Mesodermal cell (in vitro differentiated cells): ENCODE data around the gene MED12L.

Experiments used
- H3K27ac ChIP-seq: 2 replicates; pipeline ENCODE4 v1.7.0; 2013; ENCODE audit warnings: mild to moderate bottlenecking, low read depth, low read length, moderate library complexity; ENCODE audit not compliant: severe bottlenecking
- H3K36me3 ChIP-seq: 2 replicates; pipeline ENCODE4 v1.7.1; 2013; ENCODE audit warnings: mild to moderate bottlenecking, low read length, moderate library complexity; ENCODE audit not compliant: control insufficient read depth, insufficient read depth
- H3K4me1 ChIP-seq: one replicate; pipeline ENCODE4 v1.7.1; 2013; ENCODE audit warnings: mild to moderate bottlenecking, low read length; ENCODE audit not compliant: insufficient read depth, control insufficient read depth, poor library complexity, severe bottlenecking
- H3K4me3 ChIP-seq: 2 replicates; pipeline ENCODE4 v1.7.0; 2013; ENCODE audit warnings: low read length, control low read depth, mild to moderate bottlenecking; ENCODE audit not compliant: insufficient read depth, poor library complexity, severe bottlenecking; ENCODE audit errors: extremely low read depth
- H3K9me3 ChIP-seq: 2 replicates; pipeline ENCODE4 v1.7.1; 2013; ENCODE audit warnings: mild to moderate bottlenecking, low read length, moderate library complexity; ENCODE audit not compliant: control insufficient read depth
- WGBS, 2 experiments: methylation state at CpG; one replicate each; pipeline ENCODE4 v1.1.5; 2013; ENCODE audit warnings: missing lambda C conversion rate in 2 of 2; ENCODE audit not compliant: insufficient coverage in 2 of 2; 5-methylcytosine and 5-hydroxymethylcytosine counted together

Gene MED12L

DNA sequence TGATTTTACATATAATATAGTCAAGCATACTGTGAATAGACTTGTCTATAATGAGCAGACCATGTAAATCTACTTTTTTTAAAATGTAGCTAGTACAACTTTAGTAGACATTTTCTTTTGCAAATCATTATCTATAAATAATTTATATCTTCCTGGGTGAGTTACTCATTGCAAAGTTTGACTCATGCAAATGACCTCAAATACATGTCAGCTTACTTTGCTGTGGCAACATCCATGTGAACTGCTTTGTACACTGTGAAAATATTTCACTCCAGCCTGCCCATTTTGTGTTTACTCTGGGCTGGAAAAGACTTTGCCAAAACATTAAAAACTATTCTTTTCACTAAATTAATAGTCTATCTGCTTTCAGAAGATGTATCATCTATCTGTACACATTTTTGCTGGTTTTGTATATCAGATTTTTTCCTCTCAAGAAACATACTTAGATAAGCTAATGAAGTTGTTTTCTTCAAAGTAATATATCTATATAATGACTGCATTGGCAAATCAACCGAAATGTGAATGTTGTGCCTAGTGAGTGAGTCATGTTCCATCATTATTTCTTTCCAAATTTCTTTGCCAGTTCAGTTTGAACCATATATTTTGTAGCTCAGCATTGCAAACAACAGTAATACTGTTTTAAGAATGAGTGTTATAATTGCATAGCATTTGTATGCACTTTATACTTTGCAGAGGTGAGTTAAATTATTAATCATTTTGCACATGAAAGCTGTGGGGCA lies 348.9 kb downstream of the MED12L start:
- H3K36me3 ChIP-seq, result no peaks in the 10 kb centered on the region
- H3K4me3 ChIP-seq, result no peak overlapping the region
- H3K27ac ChIP-seq, result no peak overlapping the region
- H3K9me3 ChIP-seq, result no peaks in the 10 kb centered on the region
- no peaks in the 10 kb centered on the region for H3K4me1 ChIP-seq
- no CpG with 5 or more reads among the region's 1 CpG for WGBS, 2 experiments

DNA sequence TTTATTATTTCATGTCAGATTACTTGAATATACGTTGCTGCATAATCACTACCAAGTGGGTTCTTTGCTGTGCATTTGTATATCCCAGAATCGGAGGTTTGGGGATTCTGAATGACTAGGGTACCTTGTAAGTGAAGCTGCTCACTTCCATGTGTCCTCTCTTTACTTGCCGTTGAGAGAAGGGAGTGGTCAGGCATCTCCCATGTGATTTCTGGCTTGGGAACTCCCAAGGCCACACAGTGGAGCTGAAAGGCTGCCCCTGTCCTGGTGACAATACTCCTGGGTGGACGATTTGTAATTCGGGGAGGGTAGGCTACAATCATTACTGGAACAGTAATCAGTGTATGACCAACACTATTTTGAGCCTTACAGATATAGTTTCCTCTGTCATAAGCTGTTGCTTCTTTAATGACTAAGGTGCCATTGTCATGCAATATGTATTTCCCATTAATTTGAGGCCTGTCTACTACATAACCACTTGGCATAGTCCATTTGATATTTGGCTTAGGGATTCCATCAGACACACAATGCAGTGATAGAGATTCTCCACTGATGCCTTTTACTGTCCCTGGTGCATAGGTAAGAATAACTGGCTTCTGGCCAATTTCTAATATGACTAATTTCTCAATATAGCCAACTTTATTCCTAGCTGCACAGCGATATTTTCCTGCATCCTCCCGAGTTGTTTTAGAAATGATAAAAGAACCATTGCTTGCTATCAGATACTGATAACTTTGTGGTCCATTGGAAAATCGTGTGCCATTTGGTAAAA lies 351.4 kb downstream of the MED12L start:
- Histone ChIP-seq H3K36me3 (no peaks in the 10 kb centered on the region), H3K4me1 (no peaks in the 10 kb centered on the region), H3K27ac (no peak overlapping the region), H3K4me3 (no peak overlapping the region), H3K9me3 (no peaks in the 10 kb centered on the region)
- WGBS, 2 experiments, result 90 to 96% methylated on average over 4 to 7 of the region's 8 CpGs

DNA sequence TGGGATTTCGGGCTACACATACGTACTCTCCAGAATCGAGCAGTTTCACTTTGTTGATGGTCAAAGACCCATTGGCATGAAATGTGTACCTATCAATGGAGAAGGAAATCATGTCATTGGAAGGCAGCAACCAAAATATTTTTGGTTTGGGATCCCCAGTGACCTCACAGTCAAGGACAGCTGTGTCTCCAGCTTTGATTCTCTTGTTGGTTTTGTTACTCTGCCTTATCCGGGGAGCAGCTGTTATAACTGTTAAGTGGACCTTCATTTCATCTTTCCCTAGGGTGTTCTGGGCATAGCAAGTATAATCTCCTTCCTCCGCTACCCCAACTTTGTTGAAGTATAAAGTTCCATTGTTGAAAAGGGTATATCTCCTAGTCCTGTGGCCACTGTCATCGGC lies 352.4 kb downstream of the MED12L start:
- H3K4me3 ChIP-seq, result no peak overlapping the region
- no peaks in the 10 kb centered on the region for H3K36me3 ChIP-seq
- H3K27ac ChIP-seq, result no peak overlapping the region
- H3K4me1 ChIP-seq, result no peaks in the 10 kb centered on the region
- no peaks in the 10 kb centered on the region for H3K9me3 ChIP-seq
- WGBS, 2 experiments, result 92 to 96% methylated on average over 5 to 6 of the region's 6 CpGs

DNA sequence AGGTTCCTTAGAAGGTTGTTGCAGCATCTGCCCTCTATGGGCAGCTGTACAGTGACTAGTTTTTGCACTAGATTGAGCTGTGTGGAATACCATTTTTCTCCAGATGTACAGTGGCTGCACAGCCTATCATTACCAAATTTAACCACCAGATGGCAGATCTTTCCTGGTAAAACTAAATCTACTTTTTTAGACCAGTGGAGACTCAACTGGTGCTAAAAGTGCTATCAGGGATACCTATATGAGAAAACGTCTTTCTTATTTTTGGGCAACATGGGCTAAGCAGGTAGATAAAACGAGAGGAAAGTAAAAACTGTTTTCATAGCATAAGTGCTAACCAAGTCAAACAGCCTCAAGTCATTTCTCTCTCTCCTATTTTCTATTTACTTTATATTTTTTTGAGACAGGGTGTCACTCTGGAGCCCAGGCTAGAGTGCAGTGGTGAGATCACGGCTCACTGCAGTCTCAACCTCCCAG lies 354.2 kb downstream of the MED12L start:
- Histone ChIP-seq H3K27ac (no peak overlapping the region), H3K9me3 (no peaks in the 10 kb centered on the region), H3K4me3 (no peak overlapping the region), H3K36me3 (no peaks in the 10 kb centered on the region), H3K4me1 (no peaks in the 10 kb centered on the region)
- 44 to 89% methylated on average over 1 to 2 of the region's 3 CpGs for WGBS, 2 experiments

DNA sequence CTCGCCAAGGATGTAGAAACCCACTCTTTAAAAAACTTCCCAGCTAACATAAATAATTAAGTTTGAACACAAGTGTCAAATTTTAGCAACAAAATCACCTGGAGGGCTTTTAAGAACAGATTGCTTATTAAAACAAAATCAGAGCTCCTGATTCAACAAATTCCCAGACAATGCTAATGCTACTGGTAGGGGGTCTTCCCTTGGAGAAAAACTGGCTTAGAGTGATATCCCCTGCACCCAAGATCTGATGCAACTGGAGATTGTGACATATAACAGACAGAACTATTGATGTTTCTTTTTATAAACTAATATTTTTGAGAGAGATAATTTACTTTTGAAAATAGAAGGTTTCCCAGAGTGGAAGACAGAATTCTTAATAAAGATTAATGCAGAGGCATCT lies 355.5 kb downstream of the MED12L start:
- Histone ChIP-seq H3K27ac (no peak overlapping the region), H3K9me3 (no peaks in the 10 kb centered on the region), H3K4me3 (no peak overlapping the region), H3K36me3 (no peaks in the 10 kb centered on the region), H3K4me1 (no peaks in the 10 kb centered on the region)
- 80% methylated on average over 1 of the region's 1 CpG; no CpG with 5 or more reads in 1 of the 2 experiments for WGBS, 2 experiments

DNA sequence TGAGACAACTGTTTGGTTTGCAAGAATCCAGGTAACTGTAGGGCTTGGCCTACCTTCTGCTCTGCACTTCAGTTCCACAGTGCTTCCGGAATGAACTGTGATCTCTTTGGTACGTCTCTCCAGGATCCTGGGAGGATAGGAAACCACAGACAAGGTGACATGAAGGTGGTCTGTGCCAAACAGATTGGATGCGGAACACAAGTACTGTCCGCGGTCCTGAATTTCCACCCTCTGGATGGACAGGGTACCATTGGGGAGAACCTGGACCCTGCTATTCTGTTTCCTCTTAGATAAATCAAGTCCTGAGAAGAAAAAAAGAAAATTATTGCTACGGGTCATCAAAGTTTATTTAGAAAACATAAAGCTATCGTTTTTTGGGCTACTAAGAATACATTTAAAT lies 358.1 kb downstream of the MED12L start:
- 86 to 89% methylated on average over 3 to 5 of the region's 7 CpGs for WGBS, 2 experiments
- H3K4me3 ChIP-seq, result no peak overlapping the region
- no peak overlapping the region for H3K27ac ChIP-seq
- H3K9me3 ChIP-seq, result no peaks in the 10 kb centered on the region
- H3K36me3 ChIP-seq, result no peaks in the 10 kb centered on the region
- H3K4me1 ChIP-seq, result no peaks in the 10 kb centered on the region

DNA sequence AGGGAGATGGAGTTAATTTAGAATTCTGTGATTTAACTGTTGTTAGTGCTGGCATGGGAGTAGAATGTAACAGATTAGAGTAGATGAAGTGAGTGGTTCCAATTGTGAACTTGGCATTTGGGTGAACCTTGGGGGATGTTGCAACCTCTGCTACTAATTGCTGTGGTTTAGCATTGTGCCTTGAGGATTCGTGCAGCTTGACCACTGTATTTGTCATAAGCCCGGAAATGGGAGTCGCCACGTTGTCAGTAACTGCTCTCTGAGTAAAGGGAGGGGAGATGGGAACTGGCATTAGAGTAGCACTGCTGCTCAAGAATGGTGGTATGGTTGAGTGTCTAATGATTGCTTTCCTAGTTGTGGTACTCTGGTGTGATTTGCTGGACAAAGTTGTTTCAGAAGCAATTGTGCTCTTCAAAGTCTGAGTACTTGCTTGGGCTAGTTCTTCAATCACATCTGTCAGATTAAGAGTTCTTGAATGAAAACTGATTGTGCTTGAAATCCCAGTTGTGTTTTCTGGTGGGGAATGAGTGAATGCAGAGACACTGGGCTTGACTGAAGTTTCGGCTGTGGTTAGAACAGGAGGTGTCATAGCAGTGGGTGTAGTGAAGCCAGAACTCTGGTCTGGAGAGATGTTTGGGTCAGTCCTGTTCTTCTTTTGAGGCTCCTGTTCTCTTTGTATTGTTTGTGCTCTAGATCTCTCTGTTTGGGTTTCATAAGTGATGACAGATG lies 360.0 kb downstream of the MED12L start:
- H3K9me3 ChIP-seq, result no peaks in the 10 kb centered on the region
- H3K27ac ChIP-seq, result no peak overlapping the region
- no peak overlapping the region for H3K4me3 ChIP-seq
- 85 to 93% methylated on average over 5 of the region's 5 CpGs for WGBS, 2 experiments
- H3K4me1 ChIP-seq, result no peaks in the 10 kb centered on the region
- no peaks in the 10 kb centered on the region for H3K36me3 ChIP-seq

DNA sequence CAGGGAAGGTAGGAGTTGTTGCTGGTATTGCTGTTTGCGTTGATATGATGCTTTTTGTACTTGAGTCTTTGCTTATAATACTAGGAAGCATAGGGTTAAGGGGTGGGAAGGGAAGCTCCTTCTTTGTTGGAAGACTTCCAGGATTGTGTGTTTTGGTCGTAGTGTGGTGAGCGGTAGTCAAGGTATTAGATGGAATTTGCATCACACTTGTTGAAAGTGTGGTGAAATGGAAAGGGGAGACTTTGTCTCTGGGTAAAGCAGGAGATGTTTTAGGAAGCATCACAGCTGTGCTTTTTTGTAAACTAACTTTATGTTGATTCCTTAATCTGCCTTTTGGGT lies 360.5 kb downstream of the MED12L start:
- H3K4me1 ChIP-seq, result no peaks in the 10 kb centered on the region
- no peaks in the 10 kb centered on the region for H3K36me3 ChIP-seq
- no peak overlapping the region for H3K4me3 ChIP-seq
- no peaks in the 10 kb centered on the region for H3K9me3 ChIP-seq
- H3K27ac ChIP-seq, result no peak overlapping the region
- WGBS, 2 experiments, result 85 to 90% methylated on average over 2 to 3 of the region's 3 CpGs

DNA sequence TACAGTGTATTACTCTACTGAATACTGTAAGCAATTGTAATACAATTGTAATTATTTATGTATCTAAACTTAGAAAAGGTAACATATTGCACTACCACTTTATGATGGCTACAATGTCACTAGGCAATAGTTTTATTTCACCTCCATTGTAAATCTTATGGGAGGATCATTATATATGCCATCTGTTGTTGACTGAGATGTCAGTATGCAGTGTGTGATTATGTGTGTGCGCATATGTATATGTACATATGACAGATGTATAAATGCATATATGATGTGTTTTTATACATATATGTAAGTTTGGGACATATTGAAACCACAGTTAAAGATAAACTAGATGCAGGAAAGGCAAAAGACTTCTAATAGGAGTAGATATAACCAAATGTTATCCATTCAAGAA lies 366.9 kb downstream of the MED12L start:
- no peaks in the 10 kb centered on the region for H3K9me3 ChIP-seq
- H3K36me3 ChIP-seq, result no peaks in the 10 kb centered on the region
- no peak overlapping the region for H3K4me3 ChIP-seq
- H3K27ac ChIP-seq, result no peak overlapping the region
- WGBS, 2 experiments, result no CpG with 5 or more reads among the region's 1 CpG
- H3K4me1 ChIP-seq, result no peaks in the 10 kb centered on the region

DNA sequence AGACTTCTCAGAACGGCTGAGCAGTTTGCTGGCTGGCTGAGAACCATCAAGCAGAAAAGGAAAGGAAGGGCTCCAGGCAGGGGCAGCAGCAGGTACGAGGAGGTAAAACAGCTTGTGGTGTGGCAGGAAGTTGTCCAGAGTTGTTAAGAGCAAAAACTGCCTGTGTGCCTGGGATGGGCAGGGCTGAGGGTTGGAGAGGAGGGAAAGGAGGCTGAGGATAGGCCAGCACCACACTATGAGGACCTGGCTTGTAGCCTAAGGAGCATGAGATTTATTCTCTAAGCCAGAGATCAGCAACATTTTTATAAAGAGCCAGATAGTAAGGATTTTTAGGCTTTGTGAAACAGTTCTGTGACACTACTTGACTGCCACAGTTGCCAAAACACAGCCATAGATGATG lies 367.4 kb downstream of the MED12L start:
- 44 to 56% methylated on average over 2 of the region's 2 CpGs for WGBS, 2 experiments

More for the DNA sequence above, 367.4 kb downstream of the MED12L start:
- Histone ChIP-seq H3K9me3 (no peaks in the 10 kb centered on the region), H3K4me1 (no peaks in the 10 kb centered on the region), H3K4me3 (no peak overlapping the region), H3K36me3 (no peaks in the 10 kb centered on the region), H3K27ac (no peak overlapping the region)
